ENCODE measurements around the gene XRN1. TPM values are rescaled to one million over a fixed set of nuclear protein-coding genes. Genes with fewer than 3 reads are reported as not detected.
"Not testable (repeated sequence)": the region's sequence is repeated elsewhere in the genome, so short reads cannot be mapped to it uniquely, and the experiment has no call there.

XRN1 gene
- polyA plus RNA-seq, 6 donors from 2014 or later: 42.0 to 72.6 (median 65.9) TPM

DNA sequence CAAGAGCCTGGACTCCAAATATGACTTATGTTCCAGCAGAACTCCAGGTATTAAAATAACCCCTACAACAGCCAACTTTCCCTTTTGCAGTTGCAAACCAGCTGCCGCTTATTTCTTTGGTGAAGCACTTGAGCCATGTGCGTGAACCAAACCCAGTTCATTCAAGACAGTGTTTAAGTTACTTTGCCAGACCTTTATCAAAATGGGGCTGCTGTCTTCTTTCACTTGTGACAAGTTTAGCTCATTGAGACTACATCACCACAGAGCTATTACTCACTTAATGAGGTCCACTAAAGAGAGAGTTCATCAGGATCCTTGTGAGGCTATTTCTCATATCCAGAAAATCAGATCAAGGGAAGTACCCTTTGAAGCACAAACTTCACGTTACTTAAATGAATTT lies 2.4 kb upstream of the XRN1 start:
- ATAC-seq (ENCODE audit: low read depth in 2 of 2): no peak
- Mint-ChIP-seq H3K27ac (peak overlapping the region in 2 of 6 donors; percentile 38 to 63), H3K9me3 (no peaks in the 10 kb centered on the region), H3K4me3 (peak overlapping the region in 1 of 8 donors; percentile 37), H3K36me3 (peaks cover 4 to 8% of the 10 kb centered on the region in 2 donors), H3K4me1 (peaks cover 19 to 34% (median 20%) of the 10 kb centered on the region in 3 donors), H3K27me3 (no peaks in the 10 kb centered on the region)
- DNase-seq: no peak

DNA sequence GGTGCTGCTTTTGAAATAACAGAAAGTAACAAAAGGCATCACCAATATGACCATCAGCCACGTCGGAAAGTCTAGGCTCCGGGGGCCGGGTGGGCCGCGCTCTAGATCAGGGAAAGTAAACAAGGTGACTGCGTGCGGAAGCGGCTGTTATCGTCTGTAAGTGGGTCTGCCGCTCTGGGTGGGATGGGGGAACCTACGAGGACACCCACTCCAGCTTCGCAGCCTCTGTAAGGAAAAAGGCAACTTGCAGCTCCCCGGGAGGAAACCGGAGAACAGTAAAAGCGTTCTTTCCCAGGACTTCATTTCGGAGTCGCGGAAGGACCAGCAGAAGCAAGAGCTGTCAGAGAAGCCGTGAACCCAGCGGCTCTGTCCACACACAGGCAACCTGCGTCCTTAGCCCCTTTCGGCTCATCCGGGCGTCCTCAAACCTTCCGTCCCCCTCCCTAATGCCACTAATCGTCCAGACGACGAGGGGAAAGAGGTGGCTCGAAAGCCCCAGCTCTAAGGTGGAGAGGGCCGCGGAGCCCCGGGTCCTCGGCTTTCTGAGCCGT lies 461 bp downstream of the XRN1 start:
- peak; percentile 34 to 44 for ATAC-seq (ENCODE audit: low read depth in 2 of 2)
- no peaks in the 10 kb centered on the region for H3K27me3 Mint-ChIP-seq
- peaks cover 0 to 2% (median 0%) of the 10 kb centered on the region in 7 donors for H3K9me3 Mint-ChIP-seq
- H3K36me3 Mint-ChIP-seq: peaks cover 0 to 8% of the 10 kb centered on the region in 2 donors
- peak overlapping the region; percentile 98 to 100 (median 100) for H3K27ac Mint-ChIP-seq
- H3K4me3 Mint-ChIP-seq: peak overlapping the region; percentile 95 to 99 (median 98)
- peak; percentile 38 for DNase-seq
- peaks cover 36 to 62% (median 40%) of the 10 kb centered on the region in 3 donors for H3K4me1 Mint-ChIP-seq

DNA sequence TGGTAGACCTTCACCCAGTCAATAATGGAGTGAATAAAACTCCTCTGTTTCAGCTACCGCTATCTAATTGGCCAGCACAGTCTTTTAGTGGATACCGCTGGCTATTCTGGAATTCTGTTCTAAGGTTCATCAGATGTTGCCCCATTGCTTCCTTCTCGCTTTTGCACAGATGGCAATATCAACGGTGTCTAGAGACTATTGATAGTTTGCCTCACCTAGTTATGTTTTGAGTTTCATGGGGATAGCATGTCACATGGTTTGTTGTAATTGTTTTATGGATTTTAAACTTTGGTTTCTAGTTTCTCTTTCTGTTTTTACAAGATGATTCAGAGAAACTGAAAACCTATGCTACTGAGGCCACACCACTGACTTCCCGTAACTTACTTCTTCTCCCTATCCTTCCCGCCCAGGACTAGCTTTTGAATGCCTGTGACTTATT lies 2.0 kb downstream of the XRN1 start:
- peak overlapping the region; percentile 57 to 99 (median 98) for H3K4me3 Mint-ChIP-seq
- H3K9me3 Mint-ChIP-seq: peaks cover 0 to 2% (median 0%) of the 10 kb centered on the region in 7 donors
- H3K27me3 Mint-ChIP-seq: no peaks in the 10 kb centered on the region
- ATAC-seq (ENCODE audit: low read depth in 2 of 2): no peak
- H3K4me1 Mint-ChIP-seq: peaks cover 40 to 66% (median 46%) of the 10 kb centered on the region in 3 donors
- no peak for DNase-seq
- peak overlapping the region in 5 of 6 donors; percentile 77 to 100 (median 88) for H3K27ac Mint-ChIP-seq
- peaks cover 0 to 8% of the 10 kb centered on the region in 2 donors for H3K36me3 Mint-ChIP-seq

DNA sequence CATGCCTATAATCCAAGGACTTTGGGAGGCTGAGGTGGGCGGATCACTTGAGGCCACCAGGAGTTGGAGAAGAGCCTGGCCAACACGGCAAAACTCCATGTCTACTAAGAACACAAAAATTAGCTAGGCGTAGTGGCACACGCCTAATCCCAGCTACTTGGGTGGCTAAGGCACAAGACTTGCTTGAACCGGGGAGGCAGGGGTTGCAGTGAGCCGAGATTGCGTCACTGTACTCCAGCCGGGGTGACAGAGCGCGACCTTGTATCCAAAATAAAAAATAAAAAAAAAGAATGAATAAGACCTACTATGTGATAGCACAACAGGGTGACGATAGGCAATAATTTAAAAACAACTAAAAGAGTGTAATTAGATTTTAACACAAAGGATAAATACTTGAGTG lies 3.5 kb downstream of the XRN1 start:
- Mint-ChIP-seq H3K4me1 (peaks cover 44 to 68% (median 50%) of the 10 kb centered on the region in 3 donors), H3K9me3 (peaks cover 0 to 2% (median 0%) of the 10 kb centered on the region in 7 donors), H3K36me3 (peaks cover 0 to 8% of the 10 kb centered on the region in 2 donors), H3K27ac (peak overlapping the region in 2 of 6 donors; percentile 11 to 60), H3K27me3 (no peaks in the 10 kb centered on the region), H3K4me3 (no peak overlapping the region)
- no peak for DNase-seq
- no peak for ATAC-seq (ENCODE audit: low read depth in 2 of 2)

DNA sequence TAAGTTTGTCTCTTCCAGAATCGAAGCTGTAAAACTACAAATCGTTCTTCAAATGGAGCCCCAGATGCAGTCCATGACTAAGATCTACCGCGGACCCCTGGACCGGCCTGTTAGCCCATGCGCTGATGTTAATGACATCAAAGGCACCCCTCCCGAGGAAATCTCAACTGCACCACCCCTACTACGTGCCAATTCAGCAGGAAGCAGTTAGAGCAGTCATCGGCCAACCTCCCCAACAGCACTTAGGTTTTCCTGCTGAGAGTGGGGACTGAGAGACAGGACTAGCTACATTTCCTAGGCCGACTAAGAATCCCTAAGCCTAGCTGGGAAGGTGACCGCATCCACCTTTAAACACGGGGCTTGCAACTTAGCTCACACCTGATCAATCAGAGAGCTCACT lies 4.8 kb downstream of the XRN1 start:
- not testable (repeated sequence) for H3K9me3 Mint-ChIP-seq; H3K36me3 Mint-ChIP-seq; H3K4me3 Mint-ChIP-seq; DNase-seq; H3K27me3 Mint-ChIP-seq; ATAC-seq (ENCODE audit: low read depth in 2 of 2)
- peaks cover 48 to 72% (median 63%) of the 10 kb centered on the region in 3 donors for H3K4me1 Mint-ChIP-seq
- peak overlapping the region in 2 of 6 donors; percentile 24 to 37 for H3K27ac Mint-ChIP-seq

DNA sequence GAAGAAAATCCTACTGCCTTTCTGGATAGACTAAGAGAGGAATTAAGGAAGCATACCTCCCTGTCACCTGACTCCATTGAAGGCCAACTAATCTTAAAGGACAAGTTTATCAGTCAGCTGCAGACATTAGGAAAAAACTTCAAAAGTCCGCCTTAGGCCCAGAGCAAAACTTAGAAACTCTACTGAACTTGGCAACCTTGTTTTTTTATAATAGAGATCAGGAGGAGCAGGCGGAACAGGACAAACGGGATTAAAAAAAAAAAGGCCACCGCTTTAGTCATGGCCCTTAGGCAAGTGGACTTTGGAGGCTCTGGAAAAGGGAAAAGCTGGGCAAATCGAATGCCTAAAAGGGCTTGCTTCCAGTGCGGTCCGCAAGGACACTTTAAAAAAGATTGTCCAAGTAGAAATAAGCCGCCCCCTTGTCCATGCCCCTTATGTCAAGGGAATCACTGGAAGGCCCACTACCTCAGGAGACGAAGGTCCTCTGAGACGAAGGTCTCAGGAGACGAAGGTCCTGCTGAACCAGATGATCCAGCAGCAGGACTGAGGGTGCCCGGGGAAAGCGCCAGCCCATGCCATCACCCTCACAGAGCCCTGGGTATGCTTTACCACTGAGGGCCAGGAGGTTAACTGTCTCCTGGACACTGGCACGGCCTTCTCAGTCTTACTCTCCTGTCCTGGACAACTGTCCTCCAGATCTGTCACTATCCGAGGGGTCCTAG lies 8.2 kb downstream of the XRN1 start:
- not testable (repeated sequence) for H3K27me3 Mint-ChIP-seq; H3K4me3 Mint-ChIP-seq; H3K9me3 Mint-ChIP-seq; DNase-seq; H3K36me3 Mint-ChIP-seq; ATAC-seq (ENCODE audit: low read depth in 2 of 2)
- Mint-ChIP-seq H3K27ac (peak overlapping the region in 1 of 6 donors; percentile 21), H3K4me1 (peaks cover 39 to 53% (median 49%) of the 10 kb centered on the region in 3 donors)

DNA sequence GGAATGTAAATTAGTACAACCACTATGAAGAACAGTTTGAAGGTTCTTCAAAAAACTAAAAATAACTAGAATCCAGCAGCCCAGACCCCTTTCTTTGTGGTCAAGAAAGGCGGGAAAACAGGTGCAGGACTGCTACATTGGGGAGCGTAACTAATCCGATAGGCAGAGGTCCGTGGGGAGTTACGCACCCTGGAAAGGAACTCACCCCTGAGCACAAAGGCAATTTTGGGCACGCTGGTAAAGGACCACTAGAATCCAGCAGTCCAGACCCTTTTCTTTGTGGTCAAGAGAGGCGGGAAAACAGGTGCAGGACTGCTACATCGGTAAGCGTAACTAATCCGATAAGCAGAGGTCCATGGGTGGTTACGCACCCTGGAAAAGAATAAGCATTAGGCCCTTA lies 9.7 kb downstream of the XRN1 start:
- H3K9me3 Mint-ChIP-seq; H3K36me3 Mint-ChIP-seq; H3K27me3 Mint-ChIP-seq; DNase-seq; ATAC-seq (ENCODE audit: low read depth in 2 of 2); H3K4me3 Mint-ChIP-seq: not testable (repeated sequence)
- Mint-ChIP-seq H3K27ac (peak overlapping the region in 1 of 6 donors; percentile 87), H3K4me1 (peaks cover 32 to 39% (median 37%) of the 10 kb centered on the region in 3 donors)

DNA sequence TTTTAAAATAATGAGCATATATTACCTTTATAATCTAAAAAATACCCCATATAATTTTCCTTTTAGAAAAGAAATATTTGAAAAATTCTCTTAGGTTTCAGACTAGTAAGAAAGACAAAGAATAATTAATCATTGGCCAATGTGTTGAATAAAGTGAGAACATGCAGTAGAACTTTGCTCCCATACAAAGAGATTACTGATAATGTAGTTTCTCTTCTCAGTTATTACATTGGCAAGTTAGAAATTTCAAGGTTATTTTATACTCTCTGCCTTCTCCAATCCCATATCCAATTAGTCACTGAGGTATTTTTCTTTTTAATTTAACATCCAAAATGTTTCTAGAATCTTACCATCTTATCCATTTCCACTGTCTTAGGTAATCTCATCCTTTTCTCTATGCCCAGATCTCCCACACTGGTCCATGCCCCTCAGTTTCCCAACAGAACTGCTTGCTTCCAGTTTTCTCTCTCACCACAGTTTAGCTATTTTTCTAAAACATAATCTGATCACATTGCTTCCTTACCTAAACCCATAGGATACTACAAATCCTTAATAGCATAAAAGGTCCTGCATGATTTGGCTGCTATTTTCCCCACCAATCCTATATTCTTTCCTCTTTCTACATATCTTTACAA lies 10.8 kb downstream of the XRN1 start:
- H3K4me3 Mint-ChIP-seq: no peak overlapping the region
- H3K27ac Mint-ChIP-seq: peak overlapping the region in 3 of 6 donors; percentile 4 to 78 (median 35)
- no peaks in the 10 kb centered on the region for H3K27me3 Mint-ChIP-seq
- H3K4me1 Mint-ChIP-seq: peaks cover 27 to 34% (median 28%) of the 10 kb centered on the region in 3 donors
- no peak for DNase-seq
- no peaks in the 10 kb centered on the region for H3K36me3 Mint-ChIP-seq
- ATAC-seq (ENCODE audit: low read depth in 2 of 2): no peak
- peaks cover 0 to 1% (median 0%) of the 10 kb centered on the region in 7 donors for H3K9me3 Mint-ChIP-seq

DNA sequence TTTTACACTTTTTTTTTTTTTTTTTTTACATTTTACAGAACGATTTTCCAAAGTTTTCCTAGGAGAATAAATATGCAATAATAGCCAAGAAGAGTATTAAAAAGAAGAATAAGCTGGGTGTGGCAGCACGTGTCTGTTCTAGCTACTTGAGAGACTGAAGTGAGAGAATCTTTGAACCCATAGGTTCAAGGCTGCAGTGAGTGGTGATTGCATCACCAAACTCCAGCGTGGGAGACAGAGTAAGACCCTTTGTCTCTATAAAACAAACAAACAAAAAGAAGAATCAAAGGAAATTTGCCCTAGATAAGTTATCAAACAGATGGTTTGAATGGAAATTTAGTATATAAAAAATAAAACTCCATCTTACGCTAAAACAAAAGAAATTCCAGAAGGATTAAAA lies 13.3 kb downstream of the XRN1 start:
- DNase-seq: no peak
- peaks cover 11 to 17% of the 10 kb centered on the region in 2 donors for H3K36me3 Mint-ChIP-seq
- no peaks in the 10 kb centered on the region for H3K27me3 Mint-ChIP-seq
- H3K27ac Mint-ChIP-seq: no peak overlapping the region
- no peak for ATAC-seq (ENCODE audit: low read depth in 2 of 2)
- H3K4me1 Mint-ChIP-seq: peaks cover 22 to 25% (median 25%) of the 10 kb centered on the region in 3 donors
- peaks cover 0 to 1% (median 0%) of the 10 kb centered on the region in 7 donors for H3K9me3 Mint-ChIP-seq
- no peak overlapping the region for H3K4me3 Mint-ChIP-seq

DNA sequence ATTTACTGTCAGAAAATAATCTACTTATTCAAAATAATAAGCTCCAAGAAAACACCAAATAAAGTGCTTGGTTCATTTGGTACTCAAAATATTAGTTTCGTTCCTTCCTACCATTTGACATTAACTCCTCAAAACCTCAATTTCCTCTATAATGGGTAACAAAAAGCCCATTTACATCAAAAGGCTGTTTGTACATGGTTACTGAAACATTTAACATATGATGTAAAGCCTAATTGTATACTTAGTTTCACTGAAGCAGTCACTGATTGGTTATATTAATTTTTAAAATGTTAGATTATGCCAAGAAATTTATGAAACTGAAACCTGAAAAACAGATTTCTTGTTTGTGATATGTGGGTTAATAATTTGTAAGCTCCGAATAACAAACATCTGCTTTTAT lies 14.7 kb downstream of the XRN1 start:
- DNase-seq (no peak), ATAC-seq (ENCODE audit: low read depth in 2 of 2) (no peak)
- H3K9me3 Mint-ChIP-seq: peaks cover 0 to 1% (median 0%) of the 10 kb centered on the region in 7 donors
- no peak overlapping the region for H3K27ac Mint-ChIP-seq
- no peaks in the 10 kb centered on the region for H3K27me3 Mint-ChIP-seq
- peaks cover 20 to 28% of the 10 kb centered on the region in 2 donors for H3K36me3 Mint-ChIP-seq
- H3K4me1 Mint-ChIP-seq: peaks cover 11 to 17% (median 14%) of the 10 kb centered on the region in 3 donors
- H3K4me3 Mint-ChIP-seq: no peak overlapping the region

DNA sequence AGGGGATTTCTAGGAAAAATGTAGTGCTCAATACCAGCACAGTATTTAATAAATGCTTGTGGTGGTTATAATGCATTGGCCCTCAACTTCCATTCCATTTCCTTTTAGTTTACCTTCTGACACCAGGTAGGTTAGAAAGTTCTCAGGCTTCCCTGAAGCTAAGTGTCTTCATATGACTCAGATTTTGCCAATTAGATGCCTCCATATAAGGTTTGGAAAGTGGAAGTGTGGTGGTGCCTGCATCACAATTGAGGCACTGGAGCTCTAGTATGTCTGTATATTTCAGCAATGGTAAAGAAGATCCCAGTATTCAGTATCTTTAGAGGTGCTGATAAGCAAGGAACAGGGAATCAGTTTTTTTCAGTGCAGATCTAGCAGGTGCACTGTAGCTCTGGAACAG lies 18.3 kb downstream of the XRN1 start:
- DNase-seq: no peak
- Mint-ChIP-seq H3K36me3 (peaks cover 24 to 28% of the 10 kb centered on the region in 2 donors), H3K4me1 (peaks cover 0 to 6% (median 2%) of the 10 kb centered on the region in 3 donors), H3K27me3 (no peaks in the 10 kb centered on the region), H3K9me3 (no peaks in the 10 kb centered on the region), H3K27ac (peak overlapping the region in 1 of 6 donors; percentile 21), H3K4me3 (no peak overlapping the region)
- no peak for ATAC-seq (ENCODE audit: low read depth in 2 of 2)

DNA sequence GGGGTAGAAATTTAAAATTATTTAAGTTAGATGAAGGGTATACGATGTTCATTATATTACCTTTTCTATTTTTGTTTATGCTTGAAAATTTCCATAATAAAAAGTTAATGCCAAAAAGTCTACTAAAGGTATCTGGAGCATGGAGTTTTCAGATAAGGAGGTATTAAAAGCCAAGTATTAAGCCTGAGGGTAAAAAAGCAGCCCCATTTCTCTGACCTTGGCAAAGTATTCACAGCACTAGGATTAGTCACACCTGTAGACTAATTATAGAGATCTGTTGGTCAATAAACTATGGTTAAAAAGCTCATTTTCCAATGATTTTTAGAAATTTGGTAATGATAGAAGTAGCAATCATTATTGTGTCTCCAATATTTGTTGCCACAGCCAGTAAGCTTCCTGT lies 23.1 kb downstream of the XRN1 start:
- H3K36me3 Mint-ChIP-seq: peaks cover 13 to 28% of the 10 kb centered on the region in 2 donors
- H3K4me1 Mint-ChIP-seq: peaks cover 0 to 6% (median 0%) of the 10 kb centered on the region in 3 donors
- DNase-seq (no peak), ATAC-seq (ENCODE audit: low read depth in 2 of 2) (no peak)
- no peak overlapping the region for H3K27ac Mint-ChIP-seq
- H3K4me3 Mint-ChIP-seq: no peak overlapping the region
- no peaks in the 10 kb centered on the region for H3K27me3 Mint-ChIP-seq
- H3K9me3 Mint-ChIP-seq: no peaks in the 10 kb centered on the region

DNA sequence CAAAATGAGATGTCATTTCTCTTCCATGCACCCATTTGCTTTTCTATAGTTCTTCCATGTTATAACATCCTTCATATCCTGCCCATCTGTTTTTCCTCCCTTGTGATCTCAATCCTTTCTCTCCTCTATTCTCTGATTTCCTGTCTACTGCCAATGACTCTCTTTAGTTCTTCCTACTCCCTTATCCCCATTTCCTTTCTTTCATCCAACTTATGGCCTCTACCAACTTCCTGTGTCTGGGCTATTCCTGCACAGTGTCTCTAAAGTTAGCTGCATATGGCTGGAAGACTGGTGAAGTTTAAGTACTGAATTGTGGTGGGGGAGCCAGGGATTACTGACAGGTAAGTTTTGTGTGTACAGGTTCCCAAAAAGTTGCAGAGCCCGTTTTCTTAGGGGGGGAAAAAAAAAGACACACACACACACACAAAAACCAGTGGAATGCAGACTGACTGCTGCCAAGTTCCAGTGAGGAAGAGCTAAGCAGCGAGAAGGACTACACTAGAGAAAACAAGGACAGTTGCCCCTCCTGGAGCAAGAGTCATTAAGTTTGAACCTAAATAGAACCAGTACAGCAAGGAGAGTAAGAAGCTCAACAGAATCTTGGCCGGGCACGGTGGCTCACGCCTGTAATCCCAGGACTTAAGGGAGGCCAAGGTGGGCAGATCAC lies 28.8 kb downstream of the XRN1 start:
- H3K36me3 Mint-ChIP-seq: peaks cover 16 to 33% of the 10 kb centered on the region in 2 donors
- H3K9me3 Mint-ChIP-seq: no peaks in the 10 kb centered on the region
- DNase-seq: no peak
- H3K27me3 Mint-ChIP-seq: no peaks in the 10 kb centered on the region
- H3K4me1 Mint-ChIP-seq: no peaks in the 10 kb centered on the region
- no peak for ATAC-seq (ENCODE audit: low read depth in 2 of 2)
- H3K27ac Mint-ChIP-seq: peak overlapping the region in 3 of 6 donors; percentile 23 to 43 (median 29)
- peak overlapping the region in 1 of 8 donors; percentile 35 for H3K4me3 Mint-ChIP-seq

Data from naive B cell (primary cell).